HG03575 (cell line): Measurements from ENCODE around the gene ZNF511.

Experiments used
- ATAC-seq: cut with Tn5 transposase; IDR thresholded peaks from one replicate; pipeline ENCODE4 v1.9.1; 2021; ENCODE audit not compliant: unreplicated experiment, insufficient number of reproducible peaks, low FRiP score; ENCODE audit errors: extremely low read depth

The ZNF511 gene

GRCh38 chr10:133359554-133359971, 50.8 kb downstream of the ZNF511 start:
- ATAC-seq: no peak

- no peak for ATAC-seq
Measured at GRCh38 chr10:133359972-133360610, 51.4 kb downstream of the ZNF511 start.

- no peak for ATAC-seq
Measured at GRCh38 chr10:133361227-133361626, 52.5 kb downstream of the ZNF511 start.

GRCh38 chr10:133361773-133362441, 53.2 kb downstream of the ZNF511 start:
- no peak for ATAC-seq
